K562 (cell line): ENCODE data around the gene TMEM176A. TPM values are rescaled to one million over a fixed set of nuclear protein-coding genes. Genes with fewer than 3 reads are reported as not detected.

Experiments used
- ATAC-seq: fragments of 200-7000 bp; cut with Tn5 transposase; 3 replicates; pipeline ENCODE4 v1.9.1; 2020; ENCODE audit warnings: moderate library complexity
- BruUV-seq: library from RNA; stranded (reverse); fragments of 400-500 nt; replicated peaks from 2 replicates; lab custom pipeline; 2021; lab: Mats Ljungman, UMichigan
- CTCF ChIA-PET: fragments of 300-600 bp; formaldehyde crosslinking; extraction: SDS; loops from one replicate; lab custom pipeline; 2021; ENCODE audit warnings: low intra/inter-chr PET ratio; lab: Yijun Ruan, JAX
- POLR2A ChIA-PET: fragments of 300-600, 350-650 bp; sonication (Branson Sonifier 250); formaldehyde crosslinking; extraction: SDS; loops from one replicate; lab custom pipeline; 2021; ENCODE audit warnings: antibody characterized with exemption, inconsistent platforms; lab: Yijun Ruan, JAX
- DNase-seq, 4 experiments: peaks; one replicate each; pipeline versions ENCODE4 v3.0.0 to v3.0.0-alpha.2; 2011 to 2018; ENCODE audit warnings: low spot score in 3 of 4, mixed read lengths in 3 of 4; ENCODE audit errors: extremely low read depth in 1 of 4
- FAIRE-seq: peaks from 2 replicates; lab custom pipeline; 2011; peaks lifted over from hg19 to GRCh38; lab: Jason Lieb, UNC
- H2AFZ ChIP-seq: 2 replicates; pipeline ENCODE4 v1.6.0; 2011; ENCODE audit warnings: low read depth, low read length, control low read depth, inconsistent platforms
- H3K27ac ChIP-seq: fragments of 200-600 bp; 3 replicates; pipeline ENCODE4 v1.8.0; 2011; ENCODE audit warnings: low read depth, mild to moderate bottlenecking, control low read depth, inconsistent platforms, low read length, moderate library complexity, mixed read lengths; ENCODE audit errors: extremely low read depth
- H3K27me3 ChIP-seq, 2 experiments: fragments of 300-600 bp in 1 of 2; 2 replicates in 1 of 2; 3 replicates in 1 of 2; pipeline versions ENCODE4 v1.6.0 to v1.8.0; 2011; ENCODE audit warnings: inconsistent platforms in 2 of 2, low read length in 2 of 2, mild to moderate bottlenecking in 1 of 2, mixed read lengths in 1 of 2, moderate library complexity in 1 of 2; ENCODE audit not compliant: control insufficient read depth in 2 of 2, insufficient read depth in 2 of 2
- H3K36me3 ChIP-seq: fragments of 300-600 bp; 3 replicates; pipeline ENCODE4 v1.8.0; 2011; ENCODE audit warnings: mild to moderate bottlenecking, low read length, inconsistent platforms; ENCODE audit not compliant: control insufficient read depth, insufficient read depth
- H3K4me1 ChIP-seq, 2 experiments: fragments of 200-600 bp in 1 of 2; replicated peaks in 1 of 2; 2 replicates in 1 of 2; 3 replicates in 1 of 2; pipeline versions ENCODE4 v1.5.1 to v1.8.0; 2011; ENCODE audit warnings: inconsistent platforms in 2 of 2, low read length in 2 of 2, mild to moderate bottlenecking in 1 of 2, mixed read lengths in 1 of 2, moderate library complexity in 1 of 2; ENCODE audit not compliant: control insufficient read depth in 2 of 2, insufficient read depth in 2 of 2
- H3K4me2 ChIP-seq: 2 replicates; pipeline ENCODE4 v1.6.1; 2011; ENCODE audit warnings: low read length, control low read depth, inconsistent platforms, mixed read lengths; ENCODE audit not compliant: insufficient read depth
- H3K4me3 ChIP-seq: fragments of 200-600 bp; sonication (generic), shearing (Covaris generic); 2 replicates; pipeline ENCODE4 v1.5.1; 2016; ENCODE audit warnings: control low read depth, inconsistent platforms
- H3K79me2 ChIP-seq: fragments of 200-600 bp; 3 replicates; pipeline ENCODE4 v1.8.0; 2011; ENCODE audit warnings: low read length, inconsistent platforms; ENCODE audit not compliant: control insufficient read depth, insufficient read depth
- H3K9ac ChIP-seq, 2 experiments: 2 replicates each; pipeline versions ENCODE4 v1.6.0 to v1.6.1; 2011; ENCODE audit warnings: low read depth in 2 of 2, low read length in 2 of 2, control low read depth in 1 of 2, inconsistent platforms in 1 of 2, mild to moderate bottlenecking in 1 of 2, mixed read lengths in 1 of 2; ENCODE audit not compliant: insufficient read depth in 1 of 2
- H3K9me1 ChIP-seq: one replicate; pipeline ENCODE4 v1.6.0; 2011; ENCODE audit warnings: inconsistent platforms, mild to moderate bottlenecking, low read length, moderate library complexity; ENCODE audit not compliant: control insufficient read depth, insufficient read depth
- H3K9me3 ChIP-seq: replicated peaks from 2 replicates; pipeline ENCODE4 v1.5.1; 2011; ENCODE audit warnings: low read depth, low read length, inconsistent platforms; ENCODE audit not compliant: control insufficient read depth, insufficient read depth
- H4K20me1 ChIP-seq: replicated peaks from 2 replicates; pipeline ENCODE4 v1.6.1; 2011; ENCODE audit warnings: low read length, inconsistent platforms, mixed read lengths; ENCODE audit not compliant: control insufficient read depth, insufficient read depth
- BHLHE40 ChIP-seq: IDR thresholded peaks from 2 replicates; pipeline ENCODE4 v1.6.1; 2011; ENCODE audit warnings: low read length, improper control_type of control experiment
- C11orf30 ChIP-seq: fragments of 450-650 bp; IDR thresholded peaks from 2 replicates; pipeline ENCODE4 v1.6.1; 2016; ENCODE audit warnings: low read depth, mild to moderate bottlenecking
- CBFA2T3 ChIP-seq: fragments of 450-650 bp; IDR thresholded peaks from 2 replicates; pipeline ENCODE4 v1.6.1; 2017
- CHCHD3 ChIP-seq: fragments of 250-450 bp; sonication (Bioruptor Pico); IDR thresholded peaks from 2 replicates; pipeline ENCODE4 v2.1.2; 2022; ENCODE audit warnings: mild to moderate bottlenecking
- FOSL1 ChIP-seq: fragments of 200-800 bp; sonication (Bioruptor generic); conservative IDR thresholded peaks from 2 replicates; pipeline ENCODE4 v1.6.1; 2016; ENCODE audit warnings: missing genetic modification characterization, missing compliant biosample characterization
- ILF3 ChIP-seq: fragments of 450-650 bp; IDR thresholded peaks from 2 replicates; pipeline ENCODE4 v1.6.1; 2018; ENCODE audit warnings: antibody characterized with exemption, mild to moderate bottlenecking, moderate library complexity, borderline replicate concordance
- MAFG ChIP-seq: fragments of 450-650 bp; conservative IDR thresholded peaks from 2 replicates; pipeline ENCODE4 v1.6.1; 2016; ENCODE audit warnings: missing genetic modification characterization, missing compliant biosample characterization
- NBN ChIP-seq: fragments of 450-650 bp; IDR thresholded peaks from 2 replicates; pipeline ENCODE4 v1.6.1; 2016; ENCODE audit warnings: low read depth, mild to moderate bottlenecking
- NR2F6 ChIP-seq: fragments of 450-650 bp; formaldehyde crosslinking; IDR thresholded peaks from 2 replicates; pipeline ENCODE4 v1.4.0; 2020; ENCODE audit warnings: mild to moderate bottlenecking
- PML ChIP-seq: IDR thresholded peaks from 2 replicates; pipeline ENCODE4 v1.6.1; 2012; ENCODE audit warnings: low read length, inconsistent platforms
- SPI1 ChIP-seq: IDR thresholded peaks from 2 replicates; pipeline ENCODE4 v1.6.1; 2011; ENCODE audit warnings: low read depth, low read length, control low read depth, borderline replicate concordance
- TCF7 ChIP-seq: sonication (generic); IDR thresholded peaks from 2 replicates; pipeline ENCODE4 v1.6.1; 2016; ENCODE audit warnings: antibody characterized with exemption, borderline replicate concordance
- TFAM ChIP-seq: fragments of 250-450 bp; sonication (Bioruptor Pico); conservative IDR thresholded peaks from 2 replicates; pipeline ENCODE4 v1.5.0; 2021; ENCODE audit warnings: mild to moderate bottlenecking, moderate library complexity
- USF2 ChIP-seq: sonication (generic); formaldehyde crosslinking; IDR thresholded peaks from 2 replicates; pipeline ENCODE4 v1.5.0; 2020; ENCODE audit warnings: missing genetic modification reagents
- XRCC4 ChIP-seq: IDR thresholded peaks from one replicate; pipeline ENCODE4 v1.6.1; 2011; ENCODE audit not compliant: insufficient read depth, insufficient read length; ENCODE audit errors: extremely low read depth
- ZNF263 ChIP-seq: sonication (generic); formaldehyde crosslinking; IDR thresholded peaks from 2 replicates; pipeline ENCODE4 v1.8.0; 2022; ENCODE audit warnings: mild to moderate bottlenecking, missing genetic modification reagents, borderline replicate concordance
- ZNF41 ChIP-seq: fragments of 250-450 bp; sonication (Bioruptor Pico); conservative IDR thresholded peaks from 2 replicates; pipeline ENCODE4 v1.4.0; 2020; ENCODE audit warnings: mild to moderate bottlenecking
- WGBS: fragments of 100-300 bp; shearing (Covaris generic); methylation state at CpG from one replicate; pipeline ENCODE4 v1.1.6; 2016; ENCODE audit warnings: low coverage, mixed read lengths; ENCODE audit not compliant: insufficient coverage; ENCODE audit errors: missing lambda C conversion rate; 5-methylcytosine and 5-hydroxymethylcytosine counted together
- in situ Hi-C: fragments of 300-500 bp; cut with MboI; formaldehyde crosslinking; loops from 4 replicates; pipeline ENCODE4 v1.15.0; 2018; ENCODE audit warnings: inconsistent platforms, mixed read lengths
- intact Hi-C: fragments of 100-400 bp; cut with micrococcal nuclease; formaldehyde crosslinking; loops from 2 replicates; pipeline ENCODE4 v1.14.2; 2022
- polyA plus RNA-seq, 8 experiments: library from polyadenylated mRNA; depleted of rRNA in 4 of 8; stranded (reverse) in 5 of 8; unstranded in 3 of 8; fragments of >200 nt; fragmentation: Nextera tagmentation in 2 of 8; fragmentation: Illumina TruSeq in 1 of 8; extraction: Ambion mirVana in 2 of 8; extraction: Trizol in 1 of 8; gene quantifications; 2 replicates each; pipeline versions ENCODE4 v1.2.1 to v1.2.3, GENCODE V29; 2011 to 2014; ENCODE audit warnings: inconsistent platforms in 1 of 8, missing spikeins in 1 of 8
- total RNA-seq, 7 experiments: library from RNA; depleted of rRNA in 6 of 7; stranded (reverse); fragments of >200 nt in 6 of 7; fragmentation: Illumina TruSeq in 2 of 7; extraction: Trizol in 2 of 7; gene quantifications; 2 replicates each; pipeline versions ENCODE4 v1.2.1 to v1.2.3, GENCODE V29; 2011 to 2021; ENCODE audit warnings: low replicate concordance in 1 of 7
- TF ChIP-seq, protein P1 (sequence below), 2 experiments: fragments of 450-650 bp; IDR thresholded peaks; 2 replicates each; pipeline ENCODE4 v1.6.1; 2016

The TMEM176A gene
- total and polyA plus RNA-seq, 9 of the 15 experiments (the other 6 are each of a cell fraction or from before 2014, with no cell fraction given), result 0.31 TPM; not detected in 8

DNA sequence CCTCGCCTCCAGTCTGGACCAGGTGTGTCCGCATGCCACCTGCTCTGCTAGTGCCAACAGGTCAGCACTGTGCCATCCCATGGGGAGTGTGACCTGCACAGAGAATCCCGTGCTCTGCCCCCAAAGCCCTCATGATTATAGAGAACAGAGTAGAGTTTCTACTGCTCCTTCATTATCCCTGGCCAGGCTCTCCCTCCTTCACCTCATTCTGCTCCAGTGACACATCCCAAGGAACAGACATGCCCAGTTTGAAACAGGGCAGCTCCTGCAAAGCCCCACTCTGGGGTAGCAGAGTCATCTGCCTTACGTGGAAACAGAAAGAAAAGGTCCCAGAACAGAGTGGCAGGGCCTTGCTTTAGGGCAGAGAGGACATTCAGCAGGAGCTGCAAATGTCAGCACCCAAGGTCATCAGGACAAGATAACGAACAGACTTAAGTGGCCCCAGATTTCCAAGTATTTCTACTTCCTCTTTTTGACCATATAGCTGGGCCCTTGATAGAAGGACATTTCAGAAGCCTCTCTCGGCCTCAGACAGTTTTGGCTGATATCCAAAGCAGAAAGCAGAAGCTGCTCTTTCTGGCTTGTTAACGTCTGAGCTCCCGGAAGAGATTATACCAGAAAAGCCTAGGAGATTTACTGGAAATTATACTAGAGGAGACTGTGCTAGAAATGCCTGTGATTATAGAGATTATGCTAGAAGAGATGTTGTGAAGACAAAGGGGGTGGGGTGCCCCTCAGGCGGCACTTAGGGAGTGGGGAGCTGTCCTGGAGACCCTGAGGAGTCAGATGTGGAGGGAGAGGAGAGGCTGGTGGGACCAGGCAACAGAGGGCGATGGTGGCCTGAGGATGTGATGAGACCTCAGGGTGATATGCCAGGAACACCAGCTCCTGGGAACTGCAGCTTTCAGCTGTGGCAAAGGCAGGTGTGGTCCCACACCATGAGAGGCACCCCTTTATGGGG lies 13.0 kb upstream of the TMEM176A start:
- Histone ChIP-seq H2AFZ (no peak overlapping the region), H3K9me3 (no peaks in the 10 kb centered on the region), H3K9me1 (no peaks in the 10 kb centered on the region), H3K4me3 (no peak overlapping the region), H3K27ac (no peak overlapping the region), H3K27me3 (peaks cover 47 to 63% of the 10 kb centered on the region in 2 experiments; a peak in 4 of 5 replicates), H4K20me1 (peaks cover 8% of the 10 kb centered on the region; the same call in 1 of the 2 replicates), H3K79me2 (no peaks in the 10 kb centered on the region), H3K4me2 (no peak overlapping the region), H3K36me3 (no peaks in the 10 kb centered on the region), H3K4me1 (peaks cover 10% of the 10 kb centered on the region in 2 experiments; a peak in 4 of 5 replicates), H3K9ac (peak overlapping the region in 1 of 2 experiments; percentile 46; a peak in 1 of 4 replicates)
- in situ Hi-C loops, result loop anchor here (5.0 kb wide), 1 partner anchor 200 kb away; no protein-coding TSS in a partner anchor
- DNase-seq (peak in 3 of 4 experiments; percentile 35 to 81 (median 51)), FAIRE-seq (peak; percentile 94), ATAC-seq (peak; percentile 92)
- POLR2A ChIA-PET, result interaction anchor here (0.7 to 1.3 kb wide), 8 partner anchors 10 to 435 kb away, joined by 3 to 6 read pairs (median 4); no protein-coding TSS in a partner anchor
- intact Hi-C loops, result loop anchor here (10.0 kb wide), 1 partner anchor 307 kb away; no protein-coding TSS in a partner anchor
- CTCF ChIA-PET, result interaction anchor here (1.2 kb wide), 1 partner anchor 8 kb away, joined by 4 read pairs; no protein-coding TSS in a partner anchor
- WGBS, result 9% methylated on average over 10 of the region's 10 CpGs
- no TSS peak for BruUV-seq
- 0 out of 2 replicates have a peak, but pooled peaks have one; percentile 32 for TF ChIP-seq TCF7
- no peak for TF ChIP-seq TFAM (CRISPR knock-in tag)
- TF ChIP-seq XRCC4, result no peak
- TF ChIP-seq MAFG, result no peak
- no peak for TF ChIP-seq ZNF41 (CRISPR knock-in tag)
- TF ChIP-seq NR2F6 (CRISPR knock-in tag), result no peak
- TF ChIP-seq CBFA2T3, result peak; percentile 75
- TF ChIP-seq, protein P1, sequence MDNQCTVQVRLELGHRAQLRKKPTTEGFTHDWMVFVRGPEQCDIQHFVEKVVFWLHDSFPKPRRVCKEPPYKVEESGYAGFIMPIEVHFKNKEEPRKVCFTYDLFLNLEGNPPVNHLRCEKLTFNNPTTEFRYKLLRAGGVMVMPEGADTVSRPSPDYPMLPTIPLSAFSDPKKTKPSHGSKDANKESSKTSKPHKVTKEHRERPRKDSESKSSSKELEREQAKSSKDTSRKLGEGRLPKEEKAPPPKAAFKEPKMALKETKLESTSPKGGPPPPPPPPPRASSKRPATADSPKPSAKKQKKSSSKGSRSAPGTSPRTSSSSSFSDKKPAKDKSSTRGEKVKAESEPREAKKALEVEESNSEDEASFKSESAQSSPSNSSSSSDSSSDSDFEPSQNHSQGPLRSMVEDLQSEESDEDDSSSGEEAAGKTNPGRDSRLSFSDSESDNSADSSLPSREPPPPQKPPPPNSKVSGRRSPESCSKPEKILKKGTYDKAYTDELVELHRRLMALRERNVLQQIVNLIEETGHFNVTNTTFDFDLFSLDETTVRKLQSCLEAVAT (IDR thresholded peaks at IDR 0.05), result no peak; a peak in 1 of 4 replicates
- no peak for TF ChIP-seq ILF3
- no peak for TF ChIP-seq C11orf30
- no peak for TF ChIP-seq CHCHD3 (CRISPR knock-in tag)
- TF ChIP-seq NBN, result peak; percentile 94; the same call in 1 of the 2 replicates
- peak; percentile 58; the same call in 1 of the 2 replicates for TF ChIP-seq BHLHE40
- peak; percentile 44; the same call in 1 of the 2 replicates for TF ChIP-seq FOSL1 (tag)
- TF ChIP-seq USF2 (CRISPR knock-in tag), result no peak
- no peak for TF ChIP-seq ZNF263
- peak; percentile 49; the same call in 1 of the 2 replicates for TF ChIP-seq PML
- TF ChIP-seq SPI1, result peak; percentile 98
